HG02884 (cell line): ENCODE results near the gene CMIP.
"Not testable (repeated sequence)": the region's sequence is repeated elsewhere in the genome, so short reads cannot be mapped to it uniquely, and the experiment has no call there.

Experiments
- ATAC-seq: cut with Tn5 transposase; IDR thresholded peaks from one replicate; pipeline ENCODE4 v1.9.1; 2021; ENCODE audit warnings: mild to moderate bottlenecking, moderate library complexity; ENCODE audit not compliant: unreplicated experiment

Gene CMIP

GRCh38 chr16:81730090-81731051 is 285.8 kb downstream of the CMIP start:
- no peak for ATAC-seq

- no peak for ATAC-seq
These were observed 287.0 kb downstream of the CMIP start for GRCh38 chr16:81731649-81732048.

- no peak for ATAC-seq
These were observed 288.1 kb downstream of the CMIP start for GRCh38 chr16:81732699-81733098.

GRCh38 chr16:81733295-81733694 is 288.7 kb downstream of the CMIP start:
- ATAC-seq, result no peak

- ATAC-seq, result no peak
These were observed 290.2 kb downstream of the CMIP start for GRCh38 chr16:81734632-81735434.

GRCh38 chr16:81737885-81738536 is 293.4 kb downstream of the CMIP start:
- ATAC-seq, result peak; percentile 59

- no peak for ATAC-seq
These were observed 294.3 kb downstream of the CMIP start for GRCh38 chr16:81738783-81739496.

- ATAC-seq, result no peak
These were observed 294.9 kb downstream of the CMIP start for GRCh38 chr16:81739503-81739902.

GRCh38 chr16:81740169-81740568 is 295.6 kb downstream of the CMIP start:
- peak; percentile 56 for ATAC-seq

- ATAC-seq, result not testable (repeated sequence)
These were observed 296.8 kb downstream of the CMIP start for GRCh38 chr16:81741430-81741770.

- no peak for ATAC-seq
These were observed 299.8 kb downstream of the CMIP start for GRCh38 chr16:81744385-81744784.

- no peak for ATAC-seq
These were observed 300.3 kb downstream of the CMIP start for GRCh38 chr16:81744911-81745310.

GRCh38 chr16:81745704-81746558 is 301.3 kb downstream of the CMIP start:
- peak; percentile 82 for ATAC-seq

GRCh38 chr16:81746566-81746965 is 302.0 kb downstream of the CMIP start:
- ATAC-seq, result no peak

GRCh38 chr16:81748476-81749198 is 304.0 kb downstream of the CMIP start:
- no peak for ATAC-seq

GRCh38 chr16:81752225-81752875 is 307.7 kb downstream of the CMIP start:
- peak; percentile 94 for ATAC-seq

GRCh38 chr16:81752876-81753227 is 308.2 kb downstream of the CMIP start:
- ATAC-seq, result no peak

- ATAC-seq, result no peak
These were observed 310.2 kb downstream of the CMIP start for GRCh38 chr16:81754858-81755257.
